ENCODE data around the gene TMEM238L.
A peak's percentile ranks its signal among the peaks of the same experiment; 100 is the strongest.

The TMEM238L gene

DNA sequence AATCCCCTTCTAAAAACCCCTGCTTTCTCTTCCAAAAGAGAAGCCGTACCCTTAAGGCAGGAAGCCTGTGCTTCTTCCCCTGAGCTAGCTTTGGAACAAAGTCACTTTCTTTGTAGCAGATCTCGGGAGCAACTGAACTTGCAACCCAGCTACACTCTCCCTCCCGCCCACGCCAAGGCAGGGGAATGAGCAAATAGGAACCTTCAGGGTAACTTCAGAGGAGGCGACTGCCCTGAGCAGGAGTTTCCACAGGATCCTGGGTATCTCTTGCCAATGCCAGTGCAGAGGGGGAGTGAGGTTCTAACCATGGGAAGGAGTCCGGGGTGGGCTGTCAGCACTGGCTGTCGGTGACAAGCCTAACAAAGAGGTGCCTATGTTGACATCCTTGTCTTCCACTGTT is 39.9 kb upstream of the TMEM238L start:
- H3K4me2 ChIP-seq (ENCODE audit: low read length): no peak overlapping the region
- peaks cover 10% of the 10 kb centered on the region for H3K9me3 ChIP-seq (ENCODE audit: insufficient read depth, low read depth, low read length)
- peaks cover 0 to 6% of the 10 kb centered on the region in 2 experiments for H3K4me1 ChIP-seq (ENCODE audit: control insufficient read depth in 1 of 2, insufficient read depth in 2 of 2, low read length in 2 of 2)
- H4K8ac ChIP-seq (ENCODE audit: low read depth, low read length): no peak overlapping the region
- no peak overlapping the region for H2BK12ac ChIP-seq (ENCODE audit: low read length)
- DNase-seq: no peak
- H2AK5ac ChIP-seq (ENCODE audit: low read length): no peak overlapping the region
- no peak overlapping the region for H2BK120ac ChIP-seq (ENCODE audit: insufficient read depth, low read length, poor library complexity)
- H3K14ac ChIP-seq (ENCODE audit: low read length): no peak overlapping the region
- no peak overlapping the region for H3K9ac ChIP-seq (ENCODE audit: low read length)
- H3K18ac ChIP-seq (ENCODE audit: low read length): no peak overlapping the region
- no peak overlapping the region for H2BK5ac ChIP-seq (ENCODE audit: low read depth, low read length, poor library complexity)
- no peaks in the 10 kb centered on the region for H3K79me1 ChIP-seq (ENCODE audit: low read length)
- no peak overlapping the region for H3K4me3 ChIP-seq (ENCODE audit: low read depth, low read length)
- H3K27ac ChIP-seq (ENCODE audit: low read depth, low read length): no peak overlapping the region
- H3K36me3 ChIP-seq (ENCODE audit: control insufficient read depth in 1 of 2, insufficient read depth in 2 of 2, low read length in 2 of 2): no peaks in the 10 kb centered on the region
- no peak overlapping the region for H3K4ac ChIP-seq (ENCODE audit: low read depth, low read length)
- H3K79me2 ChIP-seq (ENCODE audit: control insufficient read depth, insufficient read depth, low read length, poor library complexity): no peaks in the 10 kb centered on the region
- whole genome bisulfite sequencing (ENCODE audit: extremely low coverage, insufficient coverage, insufficient read length): no CpG with 5 or more reads among the region's 7 CpGs
- no peak overlapping the region for H4K12ac ChIP-seq (ENCODE audit: low read depth, low read length)
- no peak overlapping the region for H4K91ac ChIP-seq (ENCODE audit: low read depth, low read length)
- H2AFZ ChIP-seq (ENCODE audit: insufficient read depth, low read length, poor library complexity): no peak overlapping the region
- H3K27me3 ChIP-seq (ENCODE audit: insufficient read depth, low read length): no peaks in the 10 kb centered on the region
- H3K23ac ChIP-seq (ENCODE audit: low read length): peak overlapping the region; percentile 13

DNA sequence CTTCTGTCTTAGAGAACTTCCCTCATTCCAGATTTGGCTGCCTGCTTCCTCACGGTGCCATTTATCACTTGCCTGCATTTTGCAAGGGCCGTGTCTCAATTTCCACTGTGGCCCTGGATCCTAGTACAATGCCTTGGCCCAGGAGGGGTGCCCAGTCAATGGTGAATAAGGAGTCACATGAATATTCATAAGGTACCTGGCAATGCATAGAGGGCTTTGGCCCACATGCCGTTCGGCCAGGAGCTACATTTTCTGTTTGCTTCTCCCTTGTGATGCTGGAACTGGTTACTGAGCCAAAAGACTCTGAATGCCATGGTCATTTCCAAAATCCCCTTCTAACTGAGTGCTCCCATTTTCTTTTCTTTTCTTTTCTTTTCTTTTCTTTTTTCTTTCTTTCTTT is 38.8 kb upstream of the TMEM238L start:
- Histone ChIP-seq H3K27ac (ENCODE audit: low read depth, low read length) (no peak overlapping the region), H3K4me1 (ENCODE audit: control insufficient read depth in 1 of 2, insufficient read depth in 2 of 2, low read length in 2 of 2) (peaks cover 0 to 6% of the 10 kb centered on the region in 2 experiments), H2BK12ac (ENCODE audit: low read length) (no peak overlapping the region), H3K4me2 (ENCODE audit: low read length) (no peak overlapping the region), H2AFZ (ENCODE audit: insufficient read depth, low read length, poor library complexity) (no peak overlapping the region), H3K9ac (ENCODE audit: low read length) (no peak overlapping the region), H3K79me2 (ENCODE audit: control insufficient read depth, insufficient read depth, low read length, poor library complexity) (no peaks in the 10 kb centered on the region), H3K9me3 (ENCODE audit: insufficient read depth, low read depth, low read length) (peaks cover 10% of the 10 kb centered on the region), H4K12ac (ENCODE audit: low read depth, low read length) (no peak overlapping the region), H3K4ac (ENCODE audit: low read depth, low read length) (no peak overlapping the region), H4K91ac (ENCODE audit: low read depth, low read length) (no peak overlapping the region), H2AK5ac (ENCODE audit: low read length) (no peak overlapping the region), H3K18ac (ENCODE audit: low read length) (no peak overlapping the region), H3K27me3 (ENCODE audit: insufficient read depth, low read length) (no peaks in the 10 kb centered on the region), H3K4me3 (ENCODE audit: low read depth, low read length) (no peak overlapping the region), H3K79me1 (ENCODE audit: low read length) (no peaks in the 10 kb centered on the region), H3K36me3 (ENCODE audit: control insufficient read depth in 1 of 2, insufficient read depth in 2 of 2, low read length in 2 of 2) (no peaks in the 10 kb centered on the region), H3K14ac (ENCODE audit: low read length) (no peak overlapping the region), H2BK120ac (ENCODE audit: insufficient read depth, low read length, poor library complexity) (no peak overlapping the region), H4K8ac (ENCODE audit: low read depth, low read length) (no peak overlapping the region), H2BK5ac (ENCODE audit: low read depth, low read length, poor library complexity) (no peak overlapping the region), H3K23ac (ENCODE audit: low read length) (no peak overlapping the region)
- DNase-seq: no peak
- WGBS (ENCODE audit: extremely low coverage, insufficient coverage, insufficient read length): no CpG with 5 or more reads among the region's 4 CpGs

DNA sequence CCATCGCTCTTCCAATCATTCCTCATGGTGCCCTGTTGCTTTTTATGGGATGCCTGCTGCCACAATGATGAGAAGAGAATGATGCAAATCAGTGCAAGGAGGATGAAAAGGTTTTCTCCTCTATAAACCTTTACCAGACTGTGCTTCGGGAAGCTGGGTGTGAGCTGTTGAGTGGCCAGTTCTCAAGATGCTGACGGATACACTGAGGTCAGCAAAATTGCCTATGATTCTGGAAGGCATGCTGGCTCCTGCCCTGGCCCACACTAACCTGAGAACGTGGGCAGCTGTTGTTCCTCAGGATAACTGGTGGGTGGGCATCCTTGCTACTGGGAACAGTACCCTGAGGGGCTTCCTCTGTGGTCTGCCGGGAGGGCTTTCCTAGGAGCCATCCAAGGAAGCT is 34.8 kb upstream of the TMEM238L start:
- Histone ChIP-seq H2BK5ac (ENCODE audit: low read depth, low read length, poor library complexity) (no peak overlapping the region), H4K91ac (ENCODE audit: low read depth, low read length) (no peak overlapping the region), H2BK12ac (ENCODE audit: low read length) (no peak overlapping the region), H2AFZ (ENCODE audit: insufficient read depth, low read length, poor library complexity) (no peak overlapping the region), H3K79me2 (ENCODE audit: control insufficient read depth, insufficient read depth, low read length, poor library complexity) (no peaks in the 10 kb centered on the region), H3K27me3 (ENCODE audit: insufficient read depth, low read length) (no peaks in the 10 kb centered on the region), H3K79me1 (ENCODE audit: low read length) (no peaks in the 10 kb centered on the region), H3K18ac (ENCODE audit: low read length) (no peak overlapping the region), H3K36me3 (ENCODE audit: control insufficient read depth in 1 of 2, insufficient read depth in 2 of 2, low read length in 2 of 2) (no peaks in the 10 kb centered on the region), H3K4ac (ENCODE audit: low read depth, low read length) (no peak overlapping the region), H3K4me2 (ENCODE audit: low read length) (no peak overlapping the region), H2AK5ac (ENCODE audit: low read length) (no peak overlapping the region), H3K4me3 (ENCODE audit: low read depth, low read length) (no peak overlapping the region), H3K14ac (ENCODE audit: low read length) (no peak overlapping the region), H3K27ac (ENCODE audit: low read depth, low read length) (no peak overlapping the region), H4K8ac (ENCODE audit: low read depth, low read length) (no peak overlapping the region), H3K9ac (ENCODE audit: low read length) (peak overlapping the region; percentile 1), H3K4me1 (ENCODE audit: control insufficient read depth in 1 of 2, insufficient read depth in 2 of 2, low read length in 2 of 2) (no peaks in the 10 kb centered on the region), H3K23ac (ENCODE audit: low read length) (no peak overlapping the region), H3K9me3 (ENCODE audit: insufficient read depth, low read depth, low read length) (no peaks in the 10 kb centered on the region), H2BK120ac (ENCODE audit: insufficient read depth, low read length, poor library complexity) (no peak overlapping the region), H4K12ac (ENCODE audit: low read depth, low read length) (no peak overlapping the region)
- no CpG with 5 or more reads among the region's 5 CpGs for WGBS (ENCODE audit: extremely low coverage, insufficient coverage, insufficient read length)
- DNase-seq: no peak

DNA sequence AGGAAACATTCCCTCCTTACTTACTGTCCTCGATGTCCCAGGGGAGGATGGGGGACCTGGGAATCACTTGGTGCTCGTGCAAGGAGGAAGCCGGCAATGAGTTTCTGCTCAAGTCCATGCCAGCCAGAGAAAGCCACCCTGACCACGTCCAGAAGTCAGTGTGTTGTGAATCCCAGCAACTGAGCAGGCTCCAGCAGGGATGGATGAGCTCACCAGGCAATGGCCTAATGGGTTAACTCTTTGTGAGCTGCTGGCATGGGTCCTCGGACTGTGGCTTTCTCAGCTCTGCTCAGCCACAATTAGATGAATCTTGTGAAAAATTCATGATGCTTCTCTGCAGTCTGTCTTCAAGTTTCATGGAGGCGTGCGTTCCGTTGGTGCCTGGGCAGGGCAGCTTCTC is 34.0 kb upstream of the TMEM238L start, which contains the start of gene PIRT:
PIRT (minus strand) TSS at position 167 of the 400 bp plus-strand sequence. CDS start 12,442 bp downstream, outside the sequence.
- H3K4ac ChIP-seq (ENCODE audit: low read depth, low read length): no peak within 1 kb of the TSS
- no peaks in the 10 kb centered on the region for H3K79me2 ChIP-seq (ENCODE audit: control insufficient read depth, insufficient read depth, low read length, poor library complexity)
- DNase-seq: no peak
- H4K91ac ChIP-seq (ENCODE audit: low read depth, low read length): no peak within 1 kb of the TSS
- H3K14ac ChIP-seq (ENCODE audit: low read length): no peak within 1 kb of the TSS
- no peak within 1 kb of the TSS for H3K4me2 ChIP-seq (ENCODE audit: low read length)
- H2BK5ac ChIP-seq (ENCODE audit: low read depth, low read length, poor library complexity): no peak within 1 kb of the TSS
- no peak within 1 kb of the TSS for H3K23ac ChIP-seq (ENCODE audit: low read length)
- no peaks in the 10 kb centered on the region for H3K36me3 ChIP-seq (ENCODE audit: control insufficient read depth in 1 of 2, insufficient read depth in 2 of 2, low read length in 2 of 2)
- H2BK12ac ChIP-seq (ENCODE audit: low read length): no peak within 1 kb of the TSS
- H3K79me1 ChIP-seq (ENCODE audit: low read length): no peaks in the 10 kb centered on the region
- H3K27ac ChIP-seq (ENCODE audit: low read depth, low read length): no peak within 1 kb of the TSS
- H2AK5ac ChIP-seq (ENCODE audit: low read length): no peak within 1 kb of the TSS
- peak within 1 kb of the TSS; percentile 36 for H3K9ac ChIP-seq (ENCODE audit: low read length)
- no peak within 1 kb of the TSS for H2BK120ac ChIP-seq (ENCODE audit: insufficient read depth, low read length, poor library complexity)
- no peak within 1 kb of the TSS for H3K18ac ChIP-seq (ENCODE audit: low read length)
- no peak within 1 kb of the TSS for H3K4me3 ChIP-seq (ENCODE audit: low read depth, low read length)
- no peak within 1 kb of the TSS for H4K8ac ChIP-seq (ENCODE audit: low read depth, low read length)
- WGBS (ENCODE audit: extremely low coverage, insufficient coverage, insufficient read length): no CpG with 5 or more reads among the region's 8 CpGs
- no peaks in the 10 kb centered on the region for H3K27me3 ChIP-seq (ENCODE audit: insufficient read depth, low read length)
- no peaks in the 10 kb centered on the region for H3K9me3 ChIP-seq (ENCODE audit: insufficient read depth, low read depth, low read length)
- no peaks in the 10 kb centered on the region for H3K4me1 ChIP-seq (ENCODE audit: control insufficient read depth in 1 of 2, insufficient read depth in 2 of 2, low read length in 2 of 2)
- no peak within 1 kb of the TSS for H4K12ac ChIP-seq (ENCODE audit: low read depth, low read length)
- H2AFZ ChIP-seq (ENCODE audit: insufficient read depth, low read length, poor library complexity): no peak within 1 kb of the TSS

All from trophoblast cell (in vitro differentiated cells and primary cell).